HG03280 (cell line): ENCODE measurements around the gene MPZL2.
"Not testable (repeated sequence)": the region's sequence is repeated elsewhere in the genome, so short reads cannot be mapped to it uniquely, and the experiment has no call there.

Experiments
- ATAC-seq: cut with Tn5 transposase; IDR thresholded peaks from one replicate; pipeline ENCODE4 v1.9.1; 2021; ENCODE audit warnings: mild to moderate bottlenecking, moderate library complexity; ENCODE audit not compliant: unreplicated experiment

The MPZL2 gene

DNA sequence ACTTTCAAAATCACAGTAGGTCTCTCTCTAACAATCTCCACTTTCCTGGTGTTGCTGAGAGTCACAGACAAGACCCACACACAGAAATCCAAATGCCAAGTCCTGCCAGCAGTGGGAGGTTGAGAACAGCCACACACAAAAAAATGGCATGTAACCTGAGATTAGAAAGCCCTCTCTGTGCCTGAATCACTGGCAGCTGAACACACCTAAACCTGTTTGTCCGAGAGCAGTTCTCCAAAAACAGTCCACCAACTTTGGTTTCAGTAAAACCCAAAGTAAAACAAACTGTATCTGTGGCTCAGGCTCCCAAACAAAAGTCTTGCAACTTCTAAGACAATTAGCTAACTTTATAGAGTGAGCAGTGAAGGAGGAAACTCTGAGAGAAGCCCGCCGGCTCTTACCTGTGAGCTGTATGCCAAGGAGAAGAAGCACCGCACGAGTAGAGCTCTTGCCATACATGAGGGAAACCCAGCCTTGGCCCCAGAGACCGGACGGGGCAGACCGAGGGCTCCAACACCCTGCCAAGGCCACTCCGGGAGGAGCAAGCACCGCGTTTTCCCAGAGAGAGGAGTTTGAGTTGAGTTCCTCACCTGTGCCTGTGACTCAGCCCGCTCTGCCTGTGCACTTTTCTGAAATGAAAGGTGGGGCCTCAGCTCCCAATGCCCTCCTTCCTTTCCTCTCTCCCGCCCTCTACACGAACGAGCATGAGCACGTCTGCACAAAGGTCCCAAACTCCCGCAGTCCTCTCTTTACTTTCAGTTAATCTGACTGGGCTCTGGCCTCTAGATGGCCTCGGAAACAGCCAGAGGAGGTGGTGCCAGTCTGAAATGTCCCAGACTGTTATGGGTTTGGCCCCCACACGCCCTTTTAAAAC lies at the start of gene MPZL2:
TSS of gene MPZL2 (minus strand) at position 603 of the 874 bp plus-strand sequence. CDS start at position 459, 144 bp downstream.
- no peak for ATAC-seq

DNA sequence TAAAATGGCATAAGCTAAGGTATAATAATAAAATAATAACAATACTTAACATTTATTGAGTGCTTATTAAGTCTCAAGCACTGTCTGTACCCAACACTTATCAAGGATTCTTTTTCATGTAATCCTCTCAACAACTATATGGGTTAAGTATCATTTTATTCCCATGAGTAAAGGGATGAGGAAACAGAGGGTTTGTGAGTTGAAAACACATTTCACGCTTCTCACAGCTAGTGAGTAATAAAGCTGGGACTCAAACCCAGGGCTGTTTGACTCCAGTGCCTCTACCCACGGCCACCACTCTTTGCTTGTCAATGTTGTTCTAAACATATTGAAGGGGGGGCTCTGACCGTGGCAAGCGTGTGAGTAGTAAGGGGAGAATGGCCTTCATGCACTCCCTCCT lies 49.1 kb upstream of the MPZL2 start:
- ATAC-seq, result no peak

- no peak for ATAC-seq
Observed at GRCh38 chr11:118312328-118312727, 48.2 kb upstream of the MPZL2 start.

DNA sequence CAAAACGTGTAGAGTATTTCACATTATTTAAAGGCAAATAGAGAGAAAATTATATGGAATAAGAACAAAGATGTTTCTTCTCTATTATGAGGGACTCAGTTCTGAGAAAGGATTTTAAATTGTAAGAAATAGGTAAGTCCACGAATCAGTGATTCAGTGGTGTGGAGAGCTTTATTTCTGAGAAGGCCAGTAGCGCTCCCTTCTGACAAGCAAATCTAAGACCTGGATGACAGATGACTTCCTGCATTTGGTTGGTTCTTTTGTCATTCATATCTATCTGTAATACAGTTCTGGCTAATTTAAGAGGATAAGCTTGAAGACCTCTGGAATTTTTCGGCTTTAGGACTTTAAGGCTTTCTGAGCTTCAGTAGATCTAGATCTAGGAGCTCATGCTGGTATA lies 47.4 kb upstream of the MPZL2 start:
- ATAC-seq, result no peak

DNA sequence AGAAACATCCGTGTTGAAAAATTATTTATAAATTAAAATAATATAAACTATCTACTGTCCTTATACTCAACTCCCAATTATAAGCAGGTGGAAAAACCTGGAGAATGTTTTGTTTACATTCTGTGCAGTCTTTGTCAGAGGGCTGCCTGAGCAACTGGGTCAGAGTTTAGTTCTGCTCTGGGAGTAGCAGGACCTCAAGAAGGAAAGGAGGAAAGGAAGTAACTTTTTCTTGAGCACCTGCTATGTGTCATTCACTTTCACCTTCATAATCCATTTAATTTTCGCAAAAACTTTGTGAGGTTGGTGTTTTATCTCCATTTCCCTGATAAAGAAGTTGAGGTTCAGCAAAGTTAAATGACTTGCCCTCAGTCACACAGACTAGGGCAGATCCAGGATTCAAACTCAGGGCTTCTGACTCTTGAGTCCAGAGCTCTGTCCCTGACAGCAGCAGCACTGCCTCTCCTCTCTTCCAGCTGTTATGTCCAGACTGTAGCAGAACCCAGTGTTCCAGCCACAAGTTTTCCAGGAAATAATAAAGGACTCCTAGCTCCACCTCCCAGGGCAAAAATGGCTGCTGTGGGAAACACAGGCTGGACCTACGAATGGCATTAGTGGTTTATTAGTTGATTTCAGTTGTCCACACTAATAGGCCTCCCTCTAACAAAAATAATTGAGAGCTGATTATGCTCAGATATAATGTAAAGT lies 46.8 kb upstream of the MPZL2 start:
- no peak for ATAC-seq

DNA sequence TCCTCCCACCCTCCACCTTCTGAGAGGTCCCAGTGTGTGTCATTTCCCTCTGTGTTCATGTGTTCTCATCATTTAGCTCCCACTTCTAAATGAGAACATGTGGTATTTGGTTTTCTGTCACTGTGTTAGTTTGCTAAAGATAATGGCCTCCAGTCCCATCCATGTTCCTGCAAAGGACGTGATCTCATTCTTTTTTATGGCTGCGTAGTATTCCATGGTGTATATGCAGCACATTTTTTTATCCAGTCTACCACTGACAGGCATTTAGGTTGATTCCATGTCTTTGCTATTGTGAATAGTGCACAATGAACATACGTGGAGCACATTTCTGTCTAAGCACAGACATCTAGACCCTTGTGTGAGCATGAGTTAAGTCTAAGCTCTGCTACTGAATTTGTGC lies 46.2 kb upstream of the MPZL2 start:
- no peak for ATAC-seq

GRCh38 chr11:118308995-118309528 lies 45.0 kb upstream of the MPZL2 start:
- ATAC-seq, result not testable (repeated sequence)

- no peak for ATAC-seq
Observed at GRCh38 chr11:118306556-118306955, 42.5 kb upstream of the MPZL2 start.

DNA sequence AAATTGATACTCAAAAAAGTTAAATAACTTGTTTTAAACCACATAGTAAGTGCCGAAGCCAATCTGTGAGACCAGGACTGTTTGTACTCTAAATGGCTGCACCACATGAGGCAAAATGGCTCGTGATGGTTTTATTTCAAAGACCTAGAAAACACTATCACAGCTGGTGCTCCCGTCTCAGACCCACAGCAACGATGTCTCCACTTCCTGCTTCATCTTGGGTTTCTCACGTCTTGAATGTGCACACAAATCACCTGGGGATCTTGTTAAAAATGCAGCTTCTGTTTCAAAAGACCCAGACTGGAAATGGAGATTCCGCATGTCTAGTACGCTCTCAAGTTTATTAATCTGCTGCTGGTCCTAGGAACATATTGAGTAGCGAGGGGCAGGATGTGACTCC lies 41.6 kb upstream of the MPZL2 start:
- no peak for ATAC-seq

- no peak for ATAC-seq
Observed at GRCh38 chr11:118304568-118305248, 40.6 kb upstream of the MPZL2 start, which contains the start of gene CD3E. TSS of gene CD3E (plus strand) at chr11:118304730. CDS start at chr11:118304953, 223 bp downstream.

DNA sequence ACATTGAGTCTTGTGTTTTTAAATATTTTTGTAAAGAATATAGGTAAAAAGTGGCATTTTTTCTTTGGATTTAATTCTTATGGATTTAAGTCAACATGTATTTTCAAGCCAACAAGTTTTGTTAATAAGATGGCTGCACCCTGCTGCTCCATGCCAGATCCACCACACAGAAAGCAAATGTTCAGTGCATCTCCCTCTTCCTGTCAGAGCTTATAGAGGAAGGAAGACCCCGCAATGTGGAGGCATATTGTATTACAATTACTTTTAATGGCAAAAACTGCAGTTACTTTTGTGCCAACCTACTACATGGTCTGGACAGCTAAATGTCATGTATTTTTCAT lies 40.1 kb upstream of the MPZL2 start:
- ATAC-seq, result no peak

GRCh38 chr11:118301600-118302195 lies 37.6 kb upstream of the MPZL2 start:
- ATAC-seq, result no peak

GRCh38 chr11:118295815-118296454 lies 31.8 kb upstream of the MPZL2 start:
- no peak for ATAC-seq

GRCh38 chr11:118295199-118295598 lies 31.1 kb upstream of the MPZL2 start:
- ATAC-seq, result no peak

- ATAC-seq, result no peak
Observed at GRCh38 chr11:118294053-118294452, 30.0 kb upstream of the MPZL2 start.

DNA sequence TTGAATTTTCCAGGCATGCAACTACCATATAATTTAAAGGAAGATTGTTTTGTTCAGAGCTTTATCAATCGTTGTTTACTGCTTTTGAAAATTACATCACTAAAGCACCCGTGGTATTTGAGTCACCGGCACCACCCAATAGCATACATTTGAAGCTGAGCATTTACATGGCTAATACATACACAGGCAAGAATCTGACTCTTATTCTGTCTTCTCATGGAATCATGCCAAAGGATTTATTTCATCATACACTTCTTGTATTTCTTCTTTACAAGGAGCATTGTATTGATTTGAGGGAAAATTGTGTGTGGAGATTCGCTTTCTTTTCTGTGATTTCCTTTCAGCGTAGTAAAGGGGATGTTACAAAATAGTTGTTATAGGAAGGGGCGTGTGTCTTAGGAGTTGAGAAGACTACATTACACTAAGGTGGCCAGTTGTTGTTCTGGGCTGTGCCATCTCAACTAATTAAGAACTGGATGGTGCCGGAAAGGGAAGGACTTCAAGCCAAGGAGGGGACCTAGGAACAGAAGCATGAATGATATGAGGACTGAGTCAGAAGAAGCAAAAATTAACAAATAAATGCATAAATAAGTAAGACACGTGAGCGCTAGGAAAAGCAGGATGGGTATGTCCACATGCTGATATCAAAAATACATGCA lies 27.5 kb upstream of the MPZL2 start:
- ATAC-seq, result no peak

DNA sequence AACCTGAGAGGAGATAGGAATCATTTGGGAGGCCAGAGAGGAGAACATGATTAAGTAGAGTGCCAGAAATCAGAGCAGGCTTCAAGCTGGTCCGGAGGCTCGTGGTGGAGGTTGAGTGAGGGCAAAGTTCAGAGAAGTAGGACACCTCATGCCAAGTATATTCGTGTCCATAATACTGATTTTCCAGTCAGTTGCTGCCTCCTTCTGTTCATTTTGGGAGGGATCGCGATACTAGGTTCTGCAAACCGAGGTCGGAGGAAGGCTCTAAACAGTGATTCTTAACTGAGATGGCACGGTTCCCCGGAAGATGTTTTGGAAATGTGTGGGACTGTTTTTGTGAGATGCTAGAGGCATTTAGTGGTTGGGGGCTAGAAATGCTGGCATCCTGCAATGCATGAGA lies 26.8 kb upstream of the MPZL2 start:
- no peak for ATAC-seq

DNA sequence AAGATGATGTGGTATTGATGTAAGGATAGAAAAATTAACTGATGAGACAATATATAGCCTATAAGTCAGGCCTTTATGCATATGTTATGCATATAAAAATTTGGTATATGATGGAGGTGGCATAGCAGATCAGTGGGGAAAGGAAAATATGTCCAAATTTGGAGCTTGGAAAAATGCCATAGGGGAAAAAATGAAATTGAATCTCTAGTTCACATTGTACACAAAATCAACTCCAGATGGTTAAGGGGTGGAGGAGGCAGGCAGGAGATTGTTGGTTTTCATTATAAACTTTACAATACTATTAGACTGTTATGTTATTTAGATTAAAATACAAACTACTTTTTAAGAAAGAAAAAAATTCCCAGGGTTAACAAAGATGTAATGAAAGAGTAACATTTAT lies 25.3 kb upstream of the MPZL2 start:
- no peak for ATAC-seq

GRCh38 chr11:118287006-118287405 lies 22.9 kb upstream of the MPZL2 start:
- ATAC-seq, result no peak

- ATAC-seq, result no peak
Observed at GRCh38 chr11:118286545-118286944, 22.4 kb upstream of the MPZL2 start.
